Stimulated activated CD4-positive, alpha-beta T cell treated with anti-CD3 and anti-CD28 coated beads, Interleukin-2, amount 100 ng/mL, for 24 hours (primary cell): ENCODE data around the gene CMIP.
A peak's percentile ranks its signal among the peaks of the same experiment; 100 is the strongest.

Source experiments
- DNase-seq, 2 donors: peaks; one replicate each; pipeline ENCODE4 v3.0.0-alpha.2; 2020

CMIP gene

GRCh38 chr16:81709016-81709900 is 264.6 kb downstream of the CMIP start:
- no peak for DNase-seq

- DNase-seq = no peak
Measured at GRCh38 chr16:81710044-81710443, 265.4 kb downstream of the CMIP start.

DNA sequence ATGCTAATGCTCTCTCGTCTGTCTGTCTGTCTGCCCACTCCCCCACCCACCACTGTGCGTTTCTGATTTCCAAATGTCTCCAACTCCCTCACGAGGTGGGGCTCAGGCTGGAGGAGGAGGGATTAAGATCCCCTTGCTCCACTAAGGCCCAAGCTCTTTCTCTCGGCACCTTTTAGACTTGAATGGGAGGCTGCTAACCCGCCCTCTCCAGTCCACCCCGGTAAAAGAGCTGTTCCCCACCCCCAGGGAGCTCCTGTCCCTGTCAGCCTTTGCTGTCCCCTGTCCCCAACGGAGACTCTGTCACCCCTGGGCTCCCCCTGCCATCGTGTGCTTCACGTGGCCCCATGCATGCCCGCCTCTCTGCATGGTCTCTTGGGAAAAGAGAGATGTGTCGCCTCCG is 266.0 kb downstream of the CMIP start:
- no peak for DNase-seq

GRCh38 chr16:81711657-81712319 is 267.2 kb downstream of the CMIP start:
- no peak for DNase-seq

GRCh38 chr16:81712681-81713080 is 268.1 kb downstream of the CMIP start:
- DNase-seq = no peak

DNA sequence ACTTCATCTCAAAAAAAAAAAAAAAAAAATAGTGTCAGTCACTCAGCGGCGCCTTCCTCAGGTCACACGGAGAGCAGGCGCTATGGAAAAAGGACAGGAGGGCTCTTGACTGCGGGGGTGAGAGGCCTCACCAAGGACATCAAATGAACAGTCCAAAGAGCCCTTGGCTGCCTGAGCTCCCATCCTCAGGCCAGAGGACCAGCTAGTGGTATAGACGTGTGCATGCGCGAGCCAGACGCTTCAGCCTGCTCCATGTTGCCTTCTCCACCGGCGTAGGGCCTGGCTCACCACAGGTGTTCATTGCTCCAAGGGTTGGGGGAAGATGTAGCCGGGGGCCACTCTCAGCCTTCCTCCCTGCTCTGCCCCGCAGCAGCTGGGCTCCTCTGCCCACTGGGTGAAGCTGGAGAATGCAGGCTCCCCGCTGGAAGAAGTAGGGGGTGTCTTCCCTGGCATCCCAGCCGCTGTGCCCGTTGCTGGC is 268.7 kb downstream of the CMIP start:
- DNase-seq = no peak

GRCh38 chr16:81713796-81714195 is 269.2 kb downstream of the CMIP start:
- no peak for DNase-seq

DNA sequence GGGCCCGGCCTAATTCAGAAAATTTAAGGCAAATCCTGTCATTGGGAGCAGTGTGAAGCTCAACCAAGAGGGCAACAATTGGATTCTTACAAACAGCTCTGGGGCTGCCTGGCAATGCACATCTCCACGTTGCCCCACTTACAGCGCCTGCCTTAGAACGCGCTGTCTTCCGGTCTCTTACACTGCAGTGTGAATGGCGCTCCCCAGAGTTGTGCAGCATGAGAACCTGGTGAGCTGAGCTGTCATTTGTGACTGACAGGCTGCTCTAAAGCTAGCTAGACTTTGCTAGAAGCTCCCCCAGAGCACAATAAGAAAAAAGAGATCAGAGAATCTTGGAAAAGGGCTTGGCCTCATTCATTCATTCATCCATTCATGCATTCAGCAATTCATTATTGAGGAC is 270.0 kb downstream of the CMIP start:
- no peak for DNase-seq

- DNase-seq = no peak
Measured at GRCh38 chr16:81715358-81716196, 271.0 kb downstream of the CMIP start.

DNA sequence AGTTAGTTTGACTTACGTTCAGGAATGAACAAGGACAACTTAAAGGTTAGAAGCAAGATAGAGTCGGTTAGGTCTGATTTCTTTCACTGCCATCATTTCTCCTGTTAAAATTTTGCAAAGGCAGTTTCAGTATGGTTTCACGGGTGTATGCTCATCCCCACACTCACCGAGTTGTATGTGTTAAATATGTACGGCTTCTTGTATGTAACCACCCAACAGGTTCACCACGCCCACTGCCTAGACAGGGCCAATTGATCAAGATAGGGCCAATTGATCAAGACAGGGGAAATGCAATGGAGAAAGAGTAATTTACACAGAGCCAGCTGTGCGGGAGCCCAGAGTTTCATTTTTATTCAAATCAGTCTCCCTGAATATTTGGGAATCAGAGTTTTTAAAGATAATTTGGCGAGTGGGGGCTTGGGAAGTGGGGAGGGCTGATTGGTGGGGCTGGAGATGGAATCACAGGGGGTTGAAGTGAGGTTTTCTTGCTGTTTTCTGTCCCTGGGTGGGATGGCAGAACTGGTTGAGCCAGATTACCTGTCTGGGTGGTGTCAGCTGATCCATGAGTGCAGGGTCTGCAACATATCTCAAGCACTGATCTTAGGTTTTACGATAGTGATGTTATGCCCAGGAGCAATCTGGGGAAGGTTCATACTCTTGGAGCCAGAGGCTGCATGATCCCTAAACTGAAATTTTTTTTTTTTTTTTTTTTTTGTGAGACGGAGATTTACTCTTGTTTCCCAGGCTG is 272.0 kb downstream of the CMIP start:
- DNase-seq = peak in 1 of 2 donors; percentile 32

DNA sequence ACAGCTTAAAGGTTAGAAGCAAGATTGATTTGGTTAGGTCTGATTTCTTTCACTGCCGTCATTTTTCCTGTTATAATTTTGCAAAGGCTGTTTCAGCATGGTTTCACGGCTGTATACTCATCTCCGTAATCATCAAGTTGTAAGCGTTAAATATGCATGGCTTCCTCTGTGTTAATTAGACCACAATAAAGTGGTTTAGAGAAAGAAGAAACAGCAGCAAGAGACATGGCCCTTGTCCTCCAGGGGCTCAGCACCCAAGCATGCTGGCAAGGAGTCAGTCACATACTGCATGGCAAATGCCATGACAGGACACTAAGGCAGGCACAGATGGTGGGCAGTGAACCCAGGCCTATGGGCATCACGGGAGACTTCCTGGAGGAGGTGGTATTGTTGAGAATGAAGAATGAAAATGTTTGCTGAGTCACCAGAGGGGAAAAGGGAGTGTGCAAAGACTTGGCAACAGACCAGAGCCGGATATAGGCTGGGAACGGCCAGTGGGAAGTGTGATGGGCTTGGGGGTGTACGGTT is 273.1 kb downstream of the CMIP start:
- DNase-seq = no peak

GRCh38 chr16:81718637-81719036 is 274.0 kb downstream of the CMIP start:
- no peak for DNase-seq

GRCh38 chr16:81719993-81720392 is 275.4 kb downstream of the CMIP start:
- DNase-seq = no peak

DNA sequence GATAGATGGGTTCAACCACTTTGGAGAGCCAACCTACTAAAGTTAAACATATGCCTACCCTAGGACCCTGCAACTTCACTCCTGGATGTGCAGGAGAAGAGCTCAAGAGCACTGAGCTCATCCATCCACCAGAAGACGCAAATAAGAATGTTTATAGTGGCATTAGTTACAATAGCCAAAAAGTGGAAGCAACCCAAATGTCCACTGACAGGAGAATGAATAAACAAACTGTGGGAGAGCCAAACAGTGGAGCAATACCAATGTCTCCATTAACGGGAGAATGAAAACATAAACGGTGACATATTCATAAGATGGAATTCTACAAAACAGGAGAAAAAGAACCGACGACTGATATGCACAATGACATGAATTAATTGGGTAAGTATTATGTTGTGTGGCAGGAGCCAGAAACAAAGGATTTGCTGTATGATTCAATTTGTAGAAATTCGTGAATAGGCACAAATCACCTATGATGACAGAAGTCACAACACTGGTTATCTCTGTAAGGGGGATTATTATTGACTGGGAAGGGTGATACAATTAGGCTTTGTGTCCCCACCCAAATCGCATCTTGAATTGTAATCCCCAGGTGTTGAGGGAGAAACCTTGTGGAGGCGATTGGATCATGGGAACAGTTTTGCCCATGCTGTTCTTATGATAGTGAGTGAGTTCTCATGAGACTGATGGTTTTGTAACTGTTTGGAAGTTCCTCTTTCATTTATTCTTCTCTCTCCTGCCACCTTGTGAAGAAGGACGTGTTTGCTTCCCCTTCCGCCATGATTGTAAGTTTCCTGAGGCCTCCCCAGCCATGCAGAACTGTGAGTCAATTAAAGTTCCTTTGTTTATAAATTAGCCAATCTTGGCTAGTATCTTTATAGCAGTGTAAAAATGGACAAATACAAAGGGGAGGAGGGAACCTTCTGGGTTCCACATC is 276.6 kb downstream of the CMIP start:
- no peak for DNase-seq

DNA sequence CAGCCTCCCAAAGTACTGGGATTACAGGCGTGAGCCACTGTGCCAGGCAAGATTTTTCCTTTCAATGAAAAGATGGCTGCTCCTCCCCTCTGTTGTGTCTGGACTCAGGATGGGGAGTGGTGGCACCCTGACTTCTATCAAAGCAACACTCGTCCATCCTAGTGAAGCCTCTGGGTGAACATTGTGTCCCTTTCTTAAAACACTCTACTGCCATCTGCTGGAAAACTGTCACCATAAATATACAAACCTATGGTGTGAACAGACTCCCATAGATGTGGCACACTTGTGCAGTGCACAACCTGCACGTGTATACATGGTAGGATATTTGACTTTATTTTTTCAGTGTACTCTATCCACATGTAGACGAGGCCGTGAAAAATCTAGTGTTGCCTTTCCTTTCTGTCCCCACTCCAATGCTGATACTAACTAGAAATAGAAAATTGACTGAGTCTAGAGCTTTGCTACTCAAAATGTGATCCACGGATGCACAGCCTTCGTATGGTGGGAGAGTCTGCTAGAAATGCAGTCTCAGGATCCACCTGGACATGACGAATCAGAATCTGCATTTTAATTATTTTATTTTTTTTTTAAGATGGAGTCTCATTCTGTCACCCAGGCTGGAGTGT is 278.6 kb downstream of the CMIP start:
- peak; percentile 18 to 45 for DNase-seq

GRCh38 chr16:81728435-81728834 is 283.8 kb downstream of the CMIP start:
- no peak for DNase-seq

DNA sequence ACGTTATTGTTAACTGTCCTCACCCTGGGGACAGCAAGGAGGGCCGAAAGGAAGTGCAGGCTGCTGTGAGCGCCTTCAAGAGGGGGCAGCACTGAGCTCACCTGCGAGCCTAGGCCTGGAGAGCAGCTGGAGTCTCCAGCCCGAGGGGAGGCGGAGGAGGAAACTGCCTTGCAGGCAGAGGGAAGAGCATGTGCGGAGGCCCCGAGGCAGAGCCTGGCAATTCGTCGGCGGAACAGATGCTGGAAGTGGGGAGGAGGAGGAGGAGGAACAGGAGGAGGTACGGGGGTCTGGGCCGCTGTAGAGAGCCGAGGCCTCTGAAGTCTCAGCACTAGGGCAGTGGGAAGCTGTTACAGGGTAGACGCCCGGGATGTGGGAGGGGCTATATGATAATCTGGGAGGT is 284.8 kb downstream of the CMIP start:
- no peak for DNase-seq

DNA sequence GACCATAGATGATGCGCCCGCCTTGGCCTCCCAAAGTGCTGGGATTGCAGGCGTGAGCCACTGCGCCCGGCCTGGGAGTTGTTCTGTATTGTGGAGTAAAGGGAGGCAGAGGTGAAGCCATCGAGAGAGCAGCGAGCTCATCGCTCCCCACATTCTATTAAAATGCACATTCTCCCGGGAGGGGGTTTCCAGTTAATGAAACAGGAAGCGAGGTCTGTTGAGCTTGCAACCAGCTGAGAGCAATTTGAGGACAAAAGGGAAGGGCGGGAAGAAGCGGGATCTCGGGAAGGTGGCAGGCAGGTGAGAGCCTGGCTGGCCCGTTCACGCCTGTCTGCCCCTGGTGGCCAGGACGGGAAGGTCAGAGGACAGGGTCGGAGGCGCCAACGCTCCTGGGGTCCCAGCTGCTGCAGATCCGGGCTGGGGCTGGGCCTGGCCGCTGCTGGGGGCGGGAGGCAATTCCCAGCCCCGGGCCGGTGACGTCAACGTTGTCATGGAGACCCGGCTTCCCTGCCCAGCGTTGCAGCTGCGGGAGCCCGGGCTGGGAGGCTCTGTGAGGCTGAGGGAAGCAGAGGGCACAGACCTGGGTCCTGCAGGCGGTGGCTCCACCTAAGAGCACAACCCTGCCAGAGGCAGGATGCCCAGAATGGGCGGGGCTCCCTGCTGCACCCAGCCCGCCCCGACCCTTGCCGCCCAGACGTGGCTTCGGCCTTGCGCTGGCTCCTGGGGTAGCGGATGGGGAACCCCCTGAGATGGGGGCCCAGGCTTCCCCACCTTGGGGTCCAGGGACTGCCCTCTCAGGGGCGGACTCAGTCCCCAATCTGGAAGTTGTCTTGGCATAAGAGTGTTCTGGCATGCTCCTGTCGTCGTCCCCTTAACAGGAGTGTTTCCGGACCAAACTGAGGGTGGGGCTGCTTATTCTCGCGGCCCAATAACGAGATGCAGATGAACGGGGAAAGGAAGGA is 285.8 kb downstream of the CMIP start:
- DNase-seq = peak; percentile 62 to 73

- no peak for DNase-seq
Measured at GRCh38 chr16:81731649-81732048, 287.0 kb downstream of the CMIP start.
